Right lobe of liver (tissue), 6 donors: ENCODE results near the gene TLDC2. TPM values are rescaled to one million over a fixed set of nuclear protein-coding genes. Genes with fewer than 3 reads are reported as not detected.

Experiments
- ATAC-seq, 4 donors: fragments of 200-7000 bp; cut with Tn5 transposase; one replicate each; pipeline ENCODE4 v1.9.1; 2020; ENCODE audit warnings: mild to moderate bottlenecking in 4 of 4, moderate library complexity in 4 of 4
- DNase-seq, 3 donors: peaks; one replicate each; pipeline ENCODE4 v3.0.0-alpha.2; 2020
- H3K27ac ChIP-seq, 3 donors: fragments of 200-600 bp; one replicate each; pipeline ENCODE4 v1.8.0; 2022
- H3K27me3 ChIP-seq, 2 donors: fragments of 200-600 bp; one replicate each; pipeline ENCODE4 v1.8.0; 2022
- H3K36me3 ChIP-seq, 4 donors: fragments of 200-600 bp; sonication (generic) in 1 of 4; one replicate each; pipeline versions ENCODE4 v1.5.1 to v1.8.0; 2017 to 2022; ENCODE audit warnings: control low read depth in 1 of 4
- H3K4me1 ChIP-seq, 4 donors: fragments of 200-600 bp; sonication (generic) in 1 of 4; one replicate each; pipeline versions ENCODE4 v1.5.1 to v1.8.0; 2017 to 2022; ENCODE audit warnings: control low read depth in 1 of 4
- H3K4me3 ChIP-seq, 3 donors: fragments of 200-600 bp; one replicate each; pipeline ENCODE4 v1.8.0; 2022
- H3K9me3 ChIP-seq, 4 donors: fragments of 200-600 bp; sonication (generic) in 1 of 4; one replicate each; pipeline versions ENCODE4 v1.5.1 to v1.8.0; 2017 to 2022; ENCODE audit warnings: control low read depth in 1 of 4
- CTCF ChIP-seq, 4 donors: fragments of 200-600 bp in 3 of 4; fragments of 450-650 bp in 1 of 4; IDR thresholded peaks; one replicate each; pipeline versions ENCODE4 v1.5.1 to v1.8.0; 2016 to 2022; ENCODE audit warnings: antibody characterized with exemption in 4 of 4, mild to moderate bottlenecking in 2 of 4
- POLR2A ChIP-seq: fragments of 450-650 bp; IDR thresholded peaks from one replicate; pipeline ENCODE4 v1.6.1; 2017; ENCODE audit warnings: antibody characterized with exemption, mild to moderate bottlenecking
- WGBS: methylation state at CpG from one replicate; pipeline ENCODE4 v1.1.6; 2018; ENCODE audit warnings: low coverage, low lambda C conversion rate; ENCODE audit not compliant: insufficient coverage; ENCODE audit errors: missing lambda C conversion rate; 5-methylcytosine and 5-hydroxymethylcytosine counted together
- intact Hi-C, 2 donors: fragments of 100-400 bp; cut with DNase I; formaldehyde crosslinking; loops; one replicate each; pipeline versions ENCODE4 v1.11.2 to v1.14.1; 2022
- total RNA-seq, 6 experiments: library from RNA; depleted of rRNA in 2 of 6; stranded (reverse); fragments of >200 nt in 2 of 6; fragmentation: NEBNext Ultra II Directional in 3 of 6; extraction: Animal tissue kit (Norgen Biotek cat#: 25700) in 3 of 6; gene quantifications; one replicate each; pipeline versions ENCODE4 v1.1.0 to v1.2.4, GENCODE V29; 2016 to 2023
- donor health status: DM: no; HTN: yes; CAD: no.
- donor health status: DM: no; HTN: no; CAD: no.
- donor health status: DM: no; HTN: no; CAD: no.
- donor health status: DM: no; HTN: yes; CAD: no.
- donor health status: DM: no; HTN: yes; CAD: no.

TLDC2 gene
- total RNA-seq, 6 experiments from 2014 or later: 0.43 TPM; not detected in 5

- no peaks in the 10 kb centered on the region for H3K36me3 ChIP-seq
- DNase-seq: peak; percentile 70 to 82 (median 72)
- WGBS: 50% methylated on average over 6 of the region's 45 CpGs
- H3K27ac ChIP-seq: peak overlapping the region; percentile 44 to 57 (median 51)
- intact Hi-C loops: no loop called here
- no peaks in the 10 kb centered on the region for H3K9me3 ChIP-seq
- ATAC-seq: peak; percentile 66 to 81 (median 70)
- no peak for TF ChIP-seq CTCF (IDR thresholded peaks at IDR 0.05)
- peak; percentile 45 for TF ChIP-seq POLR2A
- H3K4me1 ChIP-seq: peaks cover 0 to 7% (median 0%) of the 10 kb centered on the region in 4 donors
- peaks cover 0 to 7% of the 10 kb centered on the region in 2 donors for H3K27me3 ChIP-seq
- H3K4me3 ChIP-seq: peak overlapping the region in 2 of 3 donors; percentile 23 to 58
These were observed 13.8 kb upstream of the TLDC2 start for GRCh38 chr20:36861875-36862801.

GRCh38 chr20:36862857-36863668, 12.9 kb upstream of the TLDC2 start:
- Histone ChIP-seq H3K4me3 (peak overlapping the region in 1 of 3 donors; percentile 58), H3K27me3 (peaks cover 0 to 7% of the 10 kb centered on the region in 2 donors), H3K9me3 (no peaks in the 10 kb centered on the region), H3K4me1 (peaks cover 0 to 7% (median 0%) of the 10 kb centered on the region in 4 donors), H3K36me3 (no peaks in the 10 kb centered on the region), H3K27ac (peak overlapping the region in 2 of 3 donors; percentile 51 to 57)
- ATAC-seq (no peak), DNase-seq (no peak)
- intact Hi-C loops: no loop called here
- TF ChIP-seq CTCF (IDR thresholded peaks at IDR 0.05): no peak
- TF ChIP-seq POLR2A: peak; percentile 36
- WGBS: no CpG with 5 or more reads among the region's 129 CpGs

GRCh38 chr20:36865076-36865860, 10.7 kb upstream of the TLDC2 start:
- no peak for TF ChIP-seq POLR2A
- no peak for TF ChIP-seq CTCF (IDR thresholded peaks at IDR 0.05)
- no peak for DNase-seq
- WGBS: 60% methylated on average over 7 of the region's 9 CpGs
- intact Hi-C loops: no loop called here
- Histone ChIP-seq H3K4me1 (peaks cover 0 to 7% (median 0%) of the 10 kb centered on the region in 4 donors), H3K9me3 (no peaks in the 10 kb centered on the region), H3K36me3 (no peaks in the 10 kb centered on the region), H3K27ac (no peak overlapping the region), H3K27me3 (peaks cover 0 to 7% of the 10 kb centered on the region in 2 donors), H3K4me3 (no peak overlapping the region)
- no peak for ATAC-seq

GRCh38 chr20:36865861-36866149, 10.1 kb upstream of the TLDC2 start:
- ATAC-seq (no peak), DNase-seq (no peak)
- TF ChIP-seq POLR2A (no peak), CTCF (IDR thresholded peaks at IDR 0.05) (no peak)
- intact Hi-C loops: no loop called here
- H3K36me3 ChIP-seq: no peaks in the 10 kb centered on the region
- H3K27me3 ChIP-seq: peaks cover 0 to 7% of the 10 kb centered on the region in 2 donors
- H3K9me3 ChIP-seq: no peaks in the 10 kb centered on the region
- H3K4me3 ChIP-seq: no peak overlapping the region
- no peak overlapping the region for H3K27ac ChIP-seq
- H3K4me1 ChIP-seq: peaks cover 0 to 7% (median 0%) of the 10 kb centered on the region in 4 donors
